ENCODE measurements around the gene ATG101.

The ATG101 gene

DNA sequence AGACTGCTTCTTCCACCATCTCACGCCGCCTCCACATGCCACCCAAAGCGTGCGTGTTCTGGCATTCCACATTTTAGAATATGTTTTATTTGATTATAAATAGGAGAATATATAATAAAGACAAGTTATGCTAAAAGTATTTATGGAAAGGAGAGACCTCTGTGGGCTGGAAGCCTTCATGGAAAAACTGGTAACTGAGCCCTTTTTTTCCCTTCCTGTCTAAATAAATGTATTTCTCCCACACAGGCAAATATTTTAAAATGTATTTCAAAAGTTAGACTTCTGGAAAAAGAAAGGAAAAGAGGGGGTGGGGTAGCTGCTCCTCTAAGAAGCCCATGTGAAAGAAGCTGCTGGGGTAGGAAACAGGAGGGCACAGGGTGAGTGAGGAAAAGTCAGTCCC is 34.6 kb upstream of the ATG101 start:
- no peaks in the 10 kb centered on the region for H3K9me2 ChIP-seq (ENCODE audit: low read depth, low read length)
- H3F3A ChIP-seq (ENCODE audit: insufficient read depth, low read length) = peaks cover 4% of the 10 kb centered on the region; the same call in 1 of the 2 replicates
- H2AFZ ChIP-seq (ENCODE audit: low read length) = no peak overlapping the region
- H3K4me1 ChIP-seq (ENCODE audit: insufficient read depth, low read length, severe bottlenecking) = peaks cover 21% of the 10 kb centered on the region
- H3K4me3 ChIP-seq (ENCODE audit: low read depth, low read length, poor library complexity, severe bottlenecking) = no peak overlapping the region
- H3K9ac ChIP-seq (ENCODE audit: low read length) = no peak overlapping the region
- H3K79me2 ChIP-seq (ENCODE audit: insufficient read depth, low read length) = no peaks in the 10 kb centered on the region
- H3K4me2 ChIP-seq (ENCODE audit: low read length) = no peak overlapping the region
- H3K27ac ChIP-seq (ENCODE audit: low read depth, low read length, poor library complexity, severe bottlenecking) = no peak overlapping the region
- H4K20me1 ChIP-seq (ENCODE audit: insufficient read depth, low read length) = no peaks in the 10 kb centered on the region
- peaks cover 6% of the 10 kb centered on the region; the same call in 1 of the 2 replicates for H3K27me3 ChIP-seq (ENCODE audit: insufficient read depth, low read length)
- H3K36me3 ChIP-seq (ENCODE audit: insufficient read depth, low read length) = no peaks in the 10 kb centered on the region
- TF ChIP-seq, protein P1, sequence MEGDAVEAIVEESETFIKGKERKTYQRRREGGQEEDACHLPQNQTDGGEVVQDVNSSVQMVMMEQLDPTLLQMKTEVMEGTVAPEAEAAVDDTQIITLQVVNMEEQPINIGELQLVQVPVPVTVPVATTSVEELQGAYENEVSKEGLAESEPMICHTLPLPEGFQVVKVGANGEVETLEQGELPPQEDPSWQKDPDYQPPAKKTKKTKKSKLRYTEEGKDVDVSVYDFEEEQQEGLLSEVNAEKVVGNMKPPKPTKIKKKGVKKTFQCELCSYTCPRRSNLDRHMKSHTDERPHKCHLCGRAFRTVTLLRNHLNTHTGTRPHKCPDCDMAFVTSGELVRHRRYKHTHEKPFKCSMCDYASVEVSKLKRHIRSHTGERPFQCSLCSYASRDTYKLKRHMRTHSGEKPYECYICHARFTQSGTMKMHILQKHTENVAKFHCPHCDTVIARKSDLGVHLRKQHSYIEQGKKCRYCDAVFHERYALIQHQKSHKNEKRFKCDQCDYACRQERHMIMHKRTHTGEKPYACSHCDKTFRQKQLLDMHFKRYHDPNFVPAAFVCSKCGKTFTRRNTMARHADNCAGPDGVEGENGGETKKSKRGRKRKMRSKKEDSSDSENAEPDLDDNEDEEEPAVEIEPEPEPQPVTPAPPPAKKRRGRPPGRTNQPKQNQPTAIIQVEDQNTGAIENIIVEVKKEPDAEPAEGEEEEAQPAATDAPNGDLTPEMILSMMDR (IDR thresholded peaks at IDR 0.05; ENCODE audit: low read length) = no peak
- no peak for TF ChIP-seq EZH2 (IDR thresholded peaks at IDR 0.05; ENCODE audit: borderline replicate concordance, low read length)
- no peaks in the 10 kb centered on the region for H3K9me3 ChIP-seq (ENCODE audit: low read length)

DNA sequence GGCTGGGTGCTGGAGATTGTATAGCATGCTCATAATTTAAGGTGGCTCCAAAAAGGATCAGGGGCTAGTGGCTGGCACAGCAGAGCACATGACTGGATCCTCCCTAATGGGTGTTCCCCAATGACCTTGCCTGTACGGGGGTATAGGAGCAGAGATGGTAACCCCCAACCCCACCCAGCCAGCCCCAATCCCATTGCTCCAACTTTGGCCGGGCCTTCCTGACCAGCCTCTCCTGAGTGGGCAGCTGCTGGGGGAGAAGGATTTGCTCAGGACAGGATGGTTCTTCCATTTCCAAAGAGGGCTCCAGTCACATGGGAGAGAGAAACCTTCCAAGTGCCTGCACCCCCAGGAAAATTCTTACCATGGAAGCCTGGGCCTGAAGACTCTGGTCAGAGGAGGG is 33.9 kb upstream of the ATG101 start:
- no peak overlapping the region for H2AFZ ChIP-seq (ENCODE audit: low read length)
- no peak overlapping the region for H3K27ac ChIP-seq (ENCODE audit: low read depth, low read length, poor library complexity, severe bottlenecking)
- no peaks in the 10 kb centered on the region for H3K9me3 ChIP-seq (ENCODE audit: low read length)
- H4K20me1 ChIP-seq (ENCODE audit: insufficient read depth, low read length) = no peaks in the 10 kb centered on the region
- no peaks in the 10 kb centered on the region for H3K79me2 ChIP-seq (ENCODE audit: insufficient read depth, low read length)
- H3K27me3 ChIP-seq (ENCODE audit: insufficient read depth, low read length) = peaks cover 6% of the 10 kb centered on the region; the same call in 1 of the 2 replicates
- no peak overlapping the region for H3K4me3 ChIP-seq (ENCODE audit: low read depth, low read length, poor library complexity, severe bottlenecking)
- peaks cover 21% of the 10 kb centered on the region for H3K4me1 ChIP-seq (ENCODE audit: insufficient read depth, low read length, severe bottlenecking)
- peaks cover 4% of the 10 kb centered on the region; the same call in 1 of the 2 replicates for H3F3A ChIP-seq (ENCODE audit: insufficient read depth, low read length)
- TF ChIP-seq, protein P1 (IDR thresholded peaks at IDR 0.05; ENCODE audit: low read length) = no peak
- TF ChIP-seq EZH2 (IDR thresholded peaks at IDR 0.05; ENCODE audit: borderline replicate concordance, low read length) = no peak
- H3K4me2 ChIP-seq (ENCODE audit: low read length) = no peak overlapping the region
- H3K36me3 ChIP-seq (ENCODE audit: insufficient read depth, low read length) = no peaks in the 10 kb centered on the region
- no peak overlapping the region for H3K9ac ChIP-seq (ENCODE audit: low read length)
- H3K9me2 ChIP-seq (ENCODE audit: low read depth, low read length) = no peaks in the 10 kb centered on the region

DNA sequence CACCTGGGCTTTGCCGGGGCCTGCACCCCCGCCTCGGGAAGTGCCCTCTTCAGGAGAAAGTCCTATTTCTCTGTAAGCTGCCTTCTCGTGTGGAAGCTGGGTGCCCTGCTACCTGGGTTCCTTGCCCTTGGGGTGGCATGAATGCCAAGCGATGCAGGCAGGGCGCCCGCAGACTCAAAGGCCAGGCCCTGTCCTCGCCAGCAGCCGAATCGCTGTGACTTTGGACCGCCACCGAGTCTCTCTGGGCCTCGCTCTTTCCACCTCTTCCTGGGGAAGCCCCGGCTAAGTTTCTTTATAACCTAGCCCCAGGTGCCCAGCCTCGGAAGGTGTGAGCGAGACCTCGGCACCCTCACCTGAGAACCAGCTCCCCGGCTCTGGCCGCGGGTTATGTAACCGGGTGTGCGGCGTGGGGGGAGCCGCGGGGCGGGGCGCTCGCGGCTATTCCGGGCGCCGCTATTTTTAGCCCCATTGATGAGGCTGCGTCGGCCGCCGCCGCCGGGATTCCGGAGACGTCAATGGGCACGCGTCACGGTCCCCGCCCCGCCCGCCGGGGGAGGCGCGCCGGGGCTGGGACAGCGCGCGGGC is 33.1 kb upstream of the ATG101 start:
- Histone ChIP-seq H3K9me2 (ENCODE audit: low read depth, low read length) (no peaks in the 10 kb centered on the region), H3K4me3 (ENCODE audit: low read depth, low read length, poor library complexity, severe bottlenecking) (peak overlapping the region; percentile 54), H3K27ac (ENCODE audit: low read depth, low read length, poor library complexity, severe bottlenecking) (no peak overlapping the region), H3K4me1 (ENCODE audit: insufficient read depth, low read length, severe bottlenecking) (peaks cover 21% of the 10 kb centered on the region), H3K9ac (ENCODE audit: low read length) (peak overlapping the region; percentile 8; the same call in 1 of the 2 replicates), H3K36me3 (ENCODE audit: insufficient read depth, low read length) (no peaks in the 10 kb centered on the region), H4K20me1 (ENCODE audit: insufficient read depth, low read length) (no peaks in the 10 kb centered on the region), H3K9me3 (ENCODE audit: low read length) (no peaks in the 10 kb centered on the region), H3K4me2 (ENCODE audit: low read length) (peak overlapping the region; percentile 68), H3K79me2 (ENCODE audit: insufficient read depth, low read length) (no peaks in the 10 kb centered on the region), H3K27me3 (ENCODE audit: insufficient read depth, low read length) (peaks cover 6% of the 10 kb centered on the region; the same call in 1 of the 2 replicates), H2AFZ (ENCODE audit: low read length) (no peak overlapping the region), H3F3A (ENCODE audit: insufficient read depth, low read length) (peaks cover 4% of the 10 kb centered on the region; the same call in 1 of the 2 replicates)
- TF ChIP-seq EZH2 (IDR thresholded peaks at IDR 0.05; ENCODE audit: borderline replicate concordance, low read length) = no peak
- TF ChIP-seq, protein P1 (IDR thresholded peaks at IDR 0.05; ENCODE audit: low read length) = no peak

Measured in OCI-LY1 (cell line).